T-helper 1 cell treated with Interleukin-12 subunit alpha and Interleukin-12 subunit beta and Interleukin-4 antibody, amounts not matched to agents 30 μg/mL and 1 μg/mL, for 36 hours (primary cell): Measurements from ENCODE around the gene COL4A1.

Experiments
- H3K27ac Mint-ChIP-seq: one replicate; pipeline ENCODE4 v1.8.0; 2021; ENCODE audit warnings: mild to moderate bottlenecking, mixed read lengths
- H3K27me3 Mint-ChIP-seq: one replicate; pipeline ENCODE4 v1.8.0; 2021; ENCODE audit warnings: low read depth, mixed read lengths
- H3K36me3 Mint-ChIP-seq: one replicate; pipeline ENCODE4 v1.8.0; 2021; ENCODE audit warnings: low read depth, mixed read lengths
- H3K4me1 Mint-ChIP-seq: one replicate; pipeline ENCODE4 v1.8.0; 2021; ENCODE audit warnings: low read depth, mixed read lengths
- H3K4me3 Mint-ChIP-seq: one replicate; pipeline ENCODE4 v1.8.0; 2021; ENCODE audit warnings: mild to moderate bottlenecking, moderate library complexity, mixed read lengths
- H3K9me3 Mint-ChIP-seq: one replicate; pipeline ENCODE4 v1.8.0; 2021; ENCODE audit warnings: mixed read lengths

The COL4A1 gene

GRCh38 chr13:110346661-110347067 lies 39.7 kb upstream of the COL4A1 start:
- H3K4me3 Mint-ChIP-seq, result no peak overlapping the region
- peaks cover 39% of the 10 kb centered on the region for H3K27me3 Mint-ChIP-seq
- H3K9me3 Mint-ChIP-seq, result no peaks in the 10 kb centered on the region
- peaks cover under 1% of the 10 kb centered on the region for H3K36me3 Mint-ChIP-seq
- peaks cover 3% of the 10 kb centered on the region for H3K4me1 Mint-ChIP-seq
- no peak overlapping the region for H3K27ac Mint-ChIP-seq

GRCh38 chr13:110345701-110346100 lies 38.7 kb upstream of the COL4A1 start:
- peaks cover 41% of the 10 kb centered on the region for H3K27me3 Mint-ChIP-seq
- no peak overlapping the region for H3K27ac Mint-ChIP-seq
- H3K4me3 Mint-ChIP-seq, result no peak overlapping the region
- H3K4me1 Mint-ChIP-seq, result peaks cover 13% of the 10 kb centered on the region
- H3K9me3 Mint-ChIP-seq, result no peaks in the 10 kb centered on the region
- H3K36me3 Mint-ChIP-seq, result peaks cover 2% of the 10 kb centered on the region

- no peak overlapping the region for H3K27ac Mint-ChIP-seq
- peaks cover 2% of the 10 kb centered on the region for H3K36me3 Mint-ChIP-seq
- no peaks in the 10 kb centered on the region for H3K9me3 Mint-ChIP-seq
- H3K4me1 Mint-ChIP-seq, result peaks cover 17% of the 10 kb centered on the region
- peaks cover 45% of the 10 kb centered on the region for H3K27me3 Mint-ChIP-seq
- H3K4me3 Mint-ChIP-seq, result no peak overlapping the region
These were observed 38.3 kb upstream of the COL4A1 start for GRCh38 chr13:110345266-110345665.

GRCh38 chr13:110344320-110344719 lies 37.4 kb upstream of the COL4A1 start:
- no peaks in the 10 kb centered on the region for H3K9me3 Mint-ChIP-seq
- H3K27me3 Mint-ChIP-seq, result peaks cover 40% of the 10 kb centered on the region
- H3K4me3 Mint-ChIP-seq, result no peak overlapping the region
- H3K27ac Mint-ChIP-seq, result no peak overlapping the region
- peaks cover 2% of the 10 kb centered on the region for H3K36me3 Mint-ChIP-seq
- H3K4me1 Mint-ChIP-seq, result peaks cover 20% of the 10 kb centered on the region

GRCh38 chr13:110343241-110343865 lies 36.4 kb upstream of the COL4A1 start:
- Mint-ChIP-seq H3K4me3 (no peak overlapping the region), H3K27me3 (peaks cover 37% of the 10 kb centered on the region), H3K27ac (no peak overlapping the region), H3K9me3 (no peaks in the 10 kb centered on the region), H3K4me1 (peaks cover 23% of the 10 kb centered on the region), H3K36me3 (peaks cover 2% of the 10 kb centered on the region)

GRCh38 chr13:110342474-110342873 lies 35.5 kb upstream of the COL4A1 start:
- Mint-ChIP-seq H3K4me3 (no peak overlapping the region), H3K27me3 (peaks cover 37% of the 10 kb centered on the region), H3K4me1 (peaks cover 23% of the 10 kb centered on the region), H3K27ac (no peak overlapping the region), H3K9me3 (no peaks in the 10 kb centered on the region), H3K36me3 (peaks cover 2% of the 10 kb centered on the region)

- H3K27me3 Mint-ChIP-seq, result peaks cover 37% of the 10 kb centered on the region
- H3K36me3 Mint-ChIP-seq, result peaks cover 2% of the 10 kb centered on the region
- peaks cover 23% of the 10 kb centered on the region for H3K4me1 Mint-ChIP-seq
- H3K9me3 Mint-ChIP-seq, result no peaks in the 10 kb centered on the region
- H3K27ac Mint-ChIP-seq, result peak overlapping the region; percentile 55
- H3K4me3 Mint-ChIP-seq, result peak overlapping the region; percentile 10
These were observed 34.7 kb upstream of the COL4A1 start for GRCh38 chr13:110341445-110342244.

GRCh38 chr13:110340812-110341444 lies 34.0 kb upstream of the COL4A1 start:
- peaks cover 37% of the 10 kb centered on the region for H3K27me3 Mint-ChIP-seq
- H3K4me3 Mint-ChIP-seq, result peak overlapping the region; percentile 52
- peak overlapping the region; percentile 66 for H3K27ac Mint-ChIP-seq
- peaks cover 2% of the 10 kb centered on the region for H3K36me3 Mint-ChIP-seq
- peaks cover 23% of the 10 kb centered on the region for H3K4me1 Mint-ChIP-seq
- no peaks in the 10 kb centered on the region for H3K9me3 Mint-ChIP-seq

GRCh38 chr13:110339975-110340550 lies 33.1 kb upstream of the COL4A1 start:
- H3K4me1 Mint-ChIP-seq, result peaks cover 23% of the 10 kb centered on the region
- peaks cover 2% of the 10 kb centered on the region for H3K36me3 Mint-ChIP-seq
- H3K9me3 Mint-ChIP-seq, result peaks cover under 1% of the 10 kb centered on the region
- H3K27me3 Mint-ChIP-seq, result peaks cover 41% of the 10 kb centered on the region
- peak overlapping the region; percentile 66 for H3K27ac Mint-ChIP-seq
- peak overlapping the region; percentile 52 for H3K4me3 Mint-ChIP-seq

GRCh38 chr13:110339263-110339662 lies 32.3 kb upstream of the COL4A1 start:
- H3K4me1 Mint-ChIP-seq, result peaks cover 23% of the 10 kb centered on the region
- no peak overlapping the region for H3K4me3 Mint-ChIP-seq
- H3K9me3 Mint-ChIP-seq, result peaks cover 7% of the 10 kb centered on the region
- H3K27ac Mint-ChIP-seq, result no peak overlapping the region
- H3K27me3 Mint-ChIP-seq, result peaks cover 44% of the 10 kb centered on the region
- H3K36me3 Mint-ChIP-seq, result peaks cover 2% of the 10 kb centered on the region

- Mint-ChIP-seq H3K27me3 (peaks cover 37% of the 10 kb centered on the region), H3K4me3 (no peak overlapping the region), H3K27ac (no peak overlapping the region), H3K9me3 (peaks cover 7% of the 10 kb centered on the region), H3K4me1 (peaks cover 23% of the 10 kb centered on the region), H3K36me3 (peaks cover 2% of the 10 kb centered on the region)
These were observed 31.6 kb upstream of the COL4A1 start for GRCh38 chr13:110338441-110339101.

- H3K9me3 Mint-ChIP-seq, result peaks cover 7% of the 10 kb centered on the region
- H3K36me3 Mint-ChIP-seq, result peaks cover 2% of the 10 kb centered on the region
- no peak overlapping the region for H3K27ac Mint-ChIP-seq
- no peak overlapping the region for H3K4me3 Mint-ChIP-seq
- peaks cover 33% of the 10 kb centered on the region for H3K27me3 Mint-ChIP-seq
- peaks cover 23% of the 10 kb centered on the region for H3K4me1 Mint-ChIP-seq
These were observed 30.3 kb upstream of the COL4A1 start for GRCh38 chr13:110337247-110337646.

- H3K27ac Mint-ChIP-seq, result no peak overlapping the region
- H3K27me3 Mint-ChIP-seq, result peaks cover 27% of the 10 kb centered on the region
- H3K4me1 Mint-ChIP-seq, result peaks cover 20% of the 10 kb centered on the region
- H3K4me3 Mint-ChIP-seq, result no peak overlapping the region
- peaks cover 2% of the 10 kb centered on the region for H3K36me3 Mint-ChIP-seq
- H3K9me3 Mint-ChIP-seq, result peaks cover 7% of the 10 kb centered on the region
These were observed 29.7 kb upstream of the COL4A1 start for GRCh38 chr13:110336681-110337080.

GRCh38 chr13:110336108-110336507 lies 29.2 kb upstream of the COL4A1 start:
- Mint-ChIP-seq H3K4me3 (no peak overlapping the region), H3K27ac (no peak overlapping the region)

More at GRCh38 chr13:110336108-110336507, 29.2 kb upstream of the COL4A1 start:
- H3K36me3 Mint-ChIP-seq, result no peaks in the 10 kb centered on the region
- peaks cover 14% of the 10 kb centered on the region for H3K4me1 Mint-ChIP-seq
- H3K9me3 Mint-ChIP-seq, result peaks cover 7% of the 10 kb centered on the region
- peaks cover 23% of the 10 kb centered on the region for H3K27me3 Mint-ChIP-seq
